Subcutaneous abdominal adipose tissue (tissue), 5 donors: Measurements from ENCODE around the gene ZNRD2.
"Not testable (repeated sequence)": the region's sequence is repeated elsewhere in the genome, so short reads cannot be mapped to it uniquely, and the experiment has no call there.

Source experiments
- H3K27ac ChIP-seq: one replicate; pipeline ENCODE4 v1.7.0; 2013; ENCODE audit warnings: low read depth, mild to moderate bottlenecking, inconsistent platforms, low read length, moderate library complexity
- H3K27me3 ChIP-seq, 5 donors: one replicate each; pipeline ENCODE4 v1.7.0; 2013; ENCODE audit warnings: low read length in 5 of 5, inconsistent platforms in 1 of 5; ENCODE audit not compliant: control insufficient read depth in 5 of 5, insufficient read depth in 4 of 5
- H3K36me3 ChIP-seq, 5 donors: one replicate each; pipeline ENCODE4 v1.7.0; 2013; ENCODE audit warnings: low read length in 5 of 5; ENCODE audit not compliant: control insufficient read depth in 5 of 5, insufficient read depth in 5 of 5
- H3K4me1 ChIP-seq, 5 donors: one replicate each; pipeline ENCODE4 v1.7.0; 2013; ENCODE audit warnings: low read length in 5 of 5, mild to moderate bottlenecking in 3 of 5, moderate library complexity in 1 of 5; ENCODE audit not compliant: control insufficient read depth in 5 of 5, insufficient read depth in 5 of 5
- H3K4me3 ChIP-seq, 5 donors: one replicate each; pipeline ENCODE4 v1.7.0; 2013; ENCODE audit warnings: low read length in 5 of 5, low read depth in 1 of 5
- H3K9ac ChIP-seq, 5 donors: one replicate each; pipeline ENCODE4 v1.7.0; 2013; ENCODE audit warnings: low read length in 5 of 5, mild to moderate bottlenecking in 4 of 5, moderate library complexity in 3 of 5
- H3K9me3 ChIP-seq, 5 donors: one replicate each; pipeline ENCODE4 v1.7.0; 2013; ENCODE audit warnings: low read length in 5 of 5; ENCODE audit not compliant: control insufficient read depth in 5 of 5
- donor health status: healthy.
- donor health status: healthy.
- donor health status: healthy.
- donor health status: healthy.
- donor health status: healthy.

ZNRD2 gene

GRCh38 chr11:65569973-65570918 lies at the start of gene ZNRD2:
ZNRD2 (plus strand) TSS chr11:65570477; CDS start chr11:65570492, 15 bp downstream.
- Histone ChIP-seq H3K9ac (peak within 1 kb of the TSS; percentile 87 to 97 (median 91)), H3K9me3 (no peaks in the 10 kb centered on the region), H3K4me1 (peaks cover 12 to 68% (median 54%) of the 10 kb centered on the region in 5 donors), H3K27ac (peak within 1 kb of the TSS; percentile 97), H3K36me3 (peaks cover 0 to 8% (median 3%) of the 10 kb centered on the region in 5 donors), H3K4me3 (peak within 1 kb of the TSS; percentile 83 to 97 (median 89)), H3K27me3 (no peaks in the 10 kb centered on the region)

DNA sequence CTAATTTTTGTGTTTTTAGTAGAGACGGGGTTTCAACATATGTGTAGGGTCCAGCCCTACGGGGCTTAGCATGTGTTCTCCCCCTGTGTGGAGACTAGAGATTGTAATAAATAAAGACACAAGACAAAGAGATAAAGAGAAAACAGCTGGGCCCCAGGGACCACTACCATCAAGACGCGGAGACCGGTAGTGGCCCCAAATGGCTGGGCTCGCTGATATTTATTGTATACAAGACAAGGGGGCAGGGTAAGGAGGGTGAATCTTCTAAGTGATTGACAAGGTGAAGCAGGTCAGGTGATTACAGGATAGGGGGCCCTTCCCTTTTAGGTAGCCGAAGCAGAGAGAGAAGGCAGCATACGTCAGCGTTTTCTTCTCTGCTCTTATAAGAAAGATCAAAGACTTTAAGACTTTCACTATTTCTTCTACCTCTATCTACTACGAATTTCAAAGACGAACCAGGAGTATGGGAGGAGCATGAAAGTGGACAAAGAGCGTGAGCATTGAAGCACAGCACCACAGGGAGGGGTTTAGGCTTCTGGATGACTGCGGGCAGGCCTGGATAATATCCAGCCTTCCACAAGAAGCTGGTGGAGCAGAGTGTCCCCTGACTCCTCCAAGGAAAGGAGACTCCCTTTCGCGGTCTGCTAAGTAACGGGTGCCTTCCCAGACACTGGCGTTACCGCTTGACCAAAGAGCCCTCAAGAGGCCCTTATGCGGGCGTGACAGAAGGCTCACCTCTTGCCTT lies 48.3 kb upstream of the ZNRD2 start:
- not testable (repeated sequence) for H3K9ac ChIP-seq, H3K4me3 ChIP-seq, H3K27ac ChIP-seq

DNA sequence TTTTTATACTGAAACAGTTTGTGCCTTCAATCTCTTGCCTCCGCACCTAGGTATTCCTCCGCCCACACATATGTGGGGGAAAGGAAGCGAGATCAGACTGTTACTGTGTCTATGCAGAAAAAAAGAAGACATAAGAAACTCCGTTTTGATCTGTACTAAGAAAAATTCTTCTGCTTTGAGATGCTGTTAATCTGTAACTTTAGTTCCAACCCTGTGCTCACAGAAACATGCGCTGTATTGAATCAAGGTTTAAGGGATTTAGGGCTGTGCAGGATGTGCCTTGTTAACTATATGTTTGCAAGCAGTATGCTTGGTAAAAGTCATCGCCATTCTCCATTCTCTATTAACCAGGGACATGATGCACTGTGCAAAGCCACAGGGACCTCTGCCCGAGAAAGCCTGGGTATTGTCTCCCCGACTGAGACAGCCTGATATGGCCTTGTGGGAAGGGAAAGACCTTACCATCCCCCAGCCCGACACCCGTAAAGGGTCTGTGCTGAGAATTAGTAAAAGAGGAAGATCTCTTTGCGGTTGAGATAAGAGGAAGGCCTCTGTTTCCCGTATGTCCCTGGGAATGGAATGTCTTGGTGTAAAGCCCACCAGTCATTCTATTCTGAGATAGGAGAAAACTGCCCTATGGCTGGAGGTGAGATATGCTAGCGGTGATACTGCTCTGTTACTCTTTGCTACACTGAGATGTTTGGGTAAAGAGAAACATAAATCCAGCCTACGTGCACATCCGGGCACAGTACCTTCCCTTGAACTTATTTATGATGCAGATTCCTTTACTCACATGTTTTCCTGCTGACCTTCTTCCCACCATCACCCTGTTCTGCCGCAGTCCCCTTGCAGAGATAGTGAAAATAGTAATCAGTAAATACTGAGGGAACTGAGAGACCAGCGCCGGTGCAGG lies 47.3 kb upstream of the ZNRD2 start:
- not testable (repeated sequence) for H3K9me3 ChIP-seq, H3K27me3 ChIP-seq, H3K4me3 ChIP-seq, H3K27ac ChIP-seq, H3K9ac ChIP-seq
- peaks cover 5 to 29% (median 23%) of the 10 kb centered on the region in 5 donors for H3K4me1 ChIP-seq
- peaks cover 0 to 15% (median 10%) of the 10 kb centered on the region in 5 donors for H3K36me3 ChIP-seq

More for the DNA sequence above, 48.3 kb upstream of the ZNRD2 start:
- H3K36me3 ChIP-seq, H3K9me3 ChIP-seq, H3K27me3 ChIP-seq: not testable (repeated sequence)
- H3K4me1 ChIP-seq, result peaks cover 5 to 29% (median 23%) of the 10 kb centered on the region in 5 donors

DNA sequence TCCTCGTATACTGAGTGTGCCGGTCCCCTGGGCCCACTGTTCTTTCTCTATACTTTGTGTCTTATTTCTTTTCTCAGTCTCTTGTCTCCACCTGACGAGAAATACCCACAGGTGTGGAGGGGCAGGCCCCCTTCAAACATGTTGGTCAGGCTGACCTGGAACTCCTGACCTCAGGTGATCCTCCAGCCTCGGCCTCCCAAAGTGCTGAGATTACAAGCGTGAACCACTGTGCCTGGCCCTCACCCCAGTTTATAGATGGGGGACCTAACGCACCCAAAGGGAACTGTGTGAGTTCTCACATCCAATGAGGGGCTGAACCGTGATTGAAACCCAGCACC lies 46.7 kb upstream of the ZNRD2 start:
- H3K27ac ChIP-seq, H3K9ac ChIP-seq, H3K4me3 ChIP-seq, H3K27me3 ChIP-seq, H3K9me3 ChIP-seq: not testable (repeated sequence)
- Histone ChIP-seq H3K36me3 (peaks cover 0 to 15% (median 13%) of the 10 kb centered on the region in 5 donors), H3K4me1 (peaks cover 5 to 29% (median 23%) of the 10 kb centered on the region in 5 donors)

- Histone ChIP-seq H3K9ac (peak overlapping the region in 4 of 5 donors; percentile 35 to 66 (median 60)), H3K27me3 (no peaks in the 10 kb centered on the region), H3K4me3 (peak overlapping the region; percentile 52 to 78 (median 55)), H3K27ac (no peak overlapping the region), H3K9me3 (no peaks in the 10 kb centered on the region), H3K4me1 (peaks cover 5 to 29% (median 23%) of the 10 kb centered on the region in 5 donors), H3K36me3 (peaks cover 0 to 21% (median 17%) of the 10 kb centered on the region in 5 donors)
Measured at GRCh38 chr11:65524014-65524740, 46.1 kb upstream of the ZNRD2 start.

DNA sequence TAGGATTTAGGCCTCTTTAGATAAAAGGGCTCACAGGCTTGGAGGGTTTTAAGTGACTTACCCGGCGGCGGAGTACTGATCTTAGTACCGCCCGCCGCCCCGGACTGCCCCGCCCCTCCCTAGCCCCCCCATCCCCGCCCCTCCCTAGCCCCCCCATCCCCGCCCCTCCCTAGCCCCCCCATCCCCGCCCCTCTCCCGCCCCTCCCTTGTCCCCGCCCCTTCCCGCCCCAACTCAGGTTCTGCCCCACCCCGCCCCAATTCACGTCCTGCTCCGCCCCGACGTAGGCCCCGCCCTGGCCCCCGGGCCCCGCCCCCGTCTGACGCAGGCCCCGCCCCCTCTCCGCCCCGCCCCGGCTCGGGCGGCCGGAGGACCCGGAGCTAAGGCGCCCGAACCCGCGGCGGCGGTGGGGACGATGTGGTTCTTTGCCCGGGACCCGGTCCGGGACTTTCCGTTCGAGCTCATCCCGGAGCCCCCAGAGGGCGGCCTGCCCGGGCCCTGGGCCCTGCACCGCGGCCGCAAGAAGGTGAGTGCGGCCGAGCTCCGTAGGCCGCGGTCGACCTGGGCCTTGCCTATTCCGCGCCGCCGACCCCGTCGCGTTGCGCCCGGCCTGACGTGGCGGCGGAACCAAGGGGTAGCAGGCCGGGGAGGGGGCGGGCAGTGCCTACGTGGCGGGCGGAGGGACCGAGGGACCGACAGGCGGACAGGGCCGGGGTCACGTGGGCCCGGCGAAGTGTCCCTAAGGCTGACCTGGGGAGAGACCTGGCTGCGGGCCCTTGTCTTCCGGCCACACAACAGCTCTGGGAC lies 45.3 kb upstream of the ZNRD2 start, which contains the start of gene SCYL1:
SCYL1 (plus strand) TSS at position 343 of the 805 bp plus-strand sequence; CDS start at position 414, 71 bp downstream.
- H3K9ac ChIP-seq, result peak within 1 kb of the TSS; percentile 71 to 94 (median 88)
- no peaks in the 10 kb centered on the region for H3K9me3 ChIP-seq
- peaks cover 0 to 29% (median 24%) of the 10 kb centered on the region in 5 donors for H3K36me3 ChIP-seq
- H3K4me1 ChIP-seq, result peaks cover 5 to 29% (median 23%) of the 10 kb centered on the region in 5 donors
- H3K27me3 ChIP-seq, result no peaks in the 10 kb centered on the region
- peak within 1 kb of the TSS; percentile 70 to 91 (median 82) for H3K4me3 ChIP-seq
- H3K27ac ChIP-seq, result peak within 1 kb of the TSS; percentile 75

DNA sequence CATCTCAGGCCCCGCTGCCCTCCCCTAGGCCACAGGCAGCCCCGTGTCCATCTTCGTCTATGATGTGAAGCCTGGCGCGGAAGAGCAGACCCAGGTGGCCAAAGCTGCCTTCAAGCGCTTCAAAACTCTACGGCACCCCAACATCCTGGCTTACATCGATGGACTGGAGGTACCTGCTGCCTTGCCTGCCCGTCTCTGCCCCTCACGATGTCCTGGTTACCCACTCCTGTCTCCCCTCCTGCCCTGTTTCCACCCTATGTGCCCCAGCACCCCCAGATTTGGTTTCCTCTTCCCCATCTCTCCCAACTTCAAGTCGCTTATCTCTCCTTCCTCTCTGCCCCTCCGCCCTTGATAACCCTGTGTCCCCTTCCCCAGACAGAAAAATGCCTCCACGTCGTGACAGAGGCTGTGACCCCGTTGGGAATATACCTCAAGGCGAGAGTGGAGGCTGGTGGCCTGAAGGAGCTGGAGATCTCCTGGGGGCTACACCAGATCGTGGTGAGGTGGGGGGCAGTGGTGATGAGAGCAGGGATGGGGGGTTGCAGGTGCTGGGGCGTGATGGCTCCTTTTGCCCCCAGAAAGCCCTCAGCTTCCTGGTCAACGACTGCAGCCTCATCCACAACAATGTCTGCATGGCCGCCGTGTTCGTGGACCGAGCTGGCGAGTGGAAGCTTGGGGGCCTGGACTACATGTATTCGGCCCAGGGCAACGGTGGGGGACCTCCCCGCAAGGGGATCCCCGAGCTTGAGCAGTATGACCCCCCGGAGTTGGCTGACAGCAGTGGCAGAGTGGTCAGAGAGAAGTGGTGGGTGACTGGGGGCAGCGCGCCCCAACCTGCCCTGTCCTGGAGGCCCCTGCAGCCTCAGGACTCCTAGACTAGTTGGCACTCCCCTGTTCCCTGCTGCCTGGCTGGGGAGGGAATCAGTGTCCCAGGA lies 44.5 kb upstream of the ZNRD2 start:
- H3K9ac ChIP-seq, result peak overlapping the region; percentile 71 to 94 (median 88)
- no peaks in the 10 kb centered on the region for H3K9me3 ChIP-seq
- no peaks in the 10 kb centered on the region for H3K27me3 ChIP-seq
- H3K4me3 ChIP-seq, result peak overlapping the region; percentile 67 to 91 (median 82)
- peaks cover 5 to 29% (median 23%) of the 10 kb centered on the region in 5 donors for H3K4me1 ChIP-seq
- H3K27ac ChIP-seq, result peak overlapping the region; percentile 75
- peaks cover 0 to 37% (median 33%) of the 10 kb centered on the region in 5 donors for H3K36me3 ChIP-seq

DNA sequence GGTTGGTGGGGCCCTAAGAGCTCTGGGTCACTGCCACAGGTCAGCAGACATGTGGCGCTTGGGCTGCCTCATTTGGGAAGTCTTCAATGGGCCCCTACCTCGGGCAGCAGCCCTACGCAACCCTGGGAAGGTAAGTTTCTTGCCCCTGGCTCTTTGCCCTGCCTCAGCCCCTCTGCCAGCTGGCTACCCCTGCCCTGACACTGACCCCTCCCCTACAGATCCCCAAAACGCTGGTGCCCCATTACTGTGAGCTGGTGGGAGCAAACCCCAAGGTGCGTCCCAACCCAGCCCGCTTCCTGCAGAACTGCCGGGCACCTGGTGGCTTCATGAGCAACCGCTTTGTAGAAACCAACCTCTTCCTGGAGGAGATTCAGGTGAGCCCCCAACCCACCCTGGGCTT lies 43.5 kb upstream of the ZNRD2 start:
- peak overlapping the region in 2 of 5 donors; percentile 88 to 94 for H3K9ac ChIP-seq
- peaks cover 5 to 29% (median 23%) of the 10 kb centered on the region in 5 donors for H3K4me1 ChIP-seq
- H3K4me3 ChIP-seq, result no peak overlapping the region
- H3K9me3 ChIP-seq, result no peaks in the 10 kb centered on the region
- no peak overlapping the region for H3K27ac ChIP-seq
- H3K27me3 ChIP-seq, result no peaks in the 10 kb centered on the region
- peaks cover 0 to 47% (median 42%) of the 10 kb centered on the region in 5 donors for H3K36me3 ChIP-seq
